BLaER1 treated with 17β-estradiol and CSF1 and Interleukin-3, amounts not matched to agents 10 nM and 100 nM (cell line): Measurements from ENCODE around the gene EML5.

Experiments used
- H3K27ac ChIP-seq, 11 experiments: shearing (Covaris generic); formaldehyde crosslinking; 2 replicates each; pipeline ENCODE4 v1.8.1; 2022
- H3K27me3 ChIP-seq, 11 experiments: shearing (Covaris generic); formaldehyde crosslinking; 2 replicates each; pipeline ENCODE4 v1.8.1; 2022
- H3K36me3 ChIP-seq, 11 experiments: shearing (Covaris generic); formaldehyde crosslinking; 2 replicates each; pipeline ENCODE4 v1.8.1; 2022
- H3K4me1 ChIP-seq, 10 experiments: shearing (Covaris generic); formaldehyde crosslinking; 2 replicates each; pipeline ENCODE4 v1.8.1; 2022
- H3K4me2 ChIP-seq, 11 experiments: shearing (Covaris generic); formaldehyde crosslinking; 2 replicates each; pipeline ENCODE4 v1.8.1; 2022
- H3K4me3 ChIP-seq, 10 experiments: shearing (Covaris generic); formaldehyde crosslinking; 2 replicates each; pipeline ENCODE4 v1.8.1; 2022
- H3K9ac ChIP-seq, 11 experiments: shearing (Covaris generic); formaldehyde crosslinking; 2 replicates each; pipeline ENCODE4 v1.8.1; 2022
- H3K9me3 ChIP-seq, 11 experiments: shearing (Covaris generic); formaldehyde crosslinking; replicated peaks in 1 of 11; 2 replicates each; pipeline ENCODE4 v1.8.1; 2022
- H4K20me1 ChIP-seq, 11 experiments: shearing (Covaris generic); formaldehyde crosslinking; 2 replicates each; pipeline ENCODE4 v1.8.1; 2022
- Cebpa-rat ChIP-seq, 11 experiments: shearing (Covaris generic); IDR thresholded peaks; 2 replicates each; pipeline ENCODE4 v1.8.1; 2022

Gene EML5

DNA sequence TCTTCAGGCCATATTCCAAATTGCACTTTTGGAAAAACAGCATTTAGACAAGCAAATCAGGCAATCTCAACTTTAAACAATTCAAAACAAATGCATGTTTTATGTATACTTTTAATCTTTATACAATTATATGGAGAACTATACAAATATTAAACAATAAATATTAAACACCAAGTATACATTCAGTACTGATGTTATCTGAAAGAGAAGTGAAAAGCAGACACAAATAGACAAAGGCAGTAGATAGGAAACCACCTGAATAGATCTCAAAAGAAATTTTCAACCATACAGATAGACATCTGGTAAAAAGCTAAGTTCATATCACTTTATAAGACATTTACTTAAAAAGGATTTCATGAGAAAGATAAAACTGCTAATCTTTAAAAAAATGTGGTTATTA is 164.7 kb downstream of the EML5 start:
- Histone ChIP-seq H3K4me2 (no peak overlapping the region), H3K9me3 (no peaks in the 10 kb centered on the region)

GRCh38 chr14:88625671-88626070 is 167.1 kb downstream of the EML5 start:
- Histone ChIP-seq H3K27ac (no peak overlapping the region), H4K20me1 (no peaks in the 10 kb centered on the region), H3K4me3 (no peak overlapping the region), H3K27me3 (no peaks in the 10 kb centered on the region), H3K4me1 (no peaks in the 10 kb centered on the region), H3K36me3 (no peaks in the 10 kb centered on the region; a peak in 2 of 22 replicates), H3K9ac (no peak overlapping the region), H3K4me2 (no peak overlapping the region), H3K9me3 (no peaks in the 10 kb centered on the region)
- peak in 4 of 11 experiments; percentile 12 to 65 (median 27); a peak in 1 of 22 replicates for TF ChIP-seq Cebpa-rat (IDR thresholded peaks at IDR 0.05)

More for the DNA sequence above, 164.7 kb downstream of the EML5 start:
- H3K4me1 ChIP-seq = no peaks in the 10 kb centered on the region
- no peak overlapping the region for H3K4me3 ChIP-seq
- no peak overlapping the region for H3K27ac ChIP-seq
- H3K9ac ChIP-seq = no peak overlapping the region
- H3K27me3 ChIP-seq = no peaks in the 10 kb centered on the region
- no peaks in the 10 kb centered on the region; a peak in 2 of 22 replicates for H3K36me3 ChIP-seq
- TF ChIP-seq Cebpa-rat (IDR thresholded peaks at IDR 0.05) = no peak
- no peaks in the 10 kb centered on the region for H4K20me1 ChIP-seq

- no peak overlapping the region for H3K9ac ChIP-seq
- H3K36me3 ChIP-seq = peaks cover 0 to 16% (median 7%) of the 10 kb centered on the region in 11 experiments; a peak in 12 of 22 replicates
- H3K27ac ChIP-seq = no peak overlapping the region
- no peak overlapping the region for H3K4me2 ChIP-seq
- H3K4me1 ChIP-seq = no peaks in the 10 kb centered on the region
- no peak overlapping the region for H3K4me3 ChIP-seq
- TF ChIP-seq Cebpa-rat (IDR thresholded peaks at IDR 0.05) = no peak
- H3K27me3 ChIP-seq = peaks cover 0 to 6% (median 0%) of the 10 kb centered on the region in 11 experiments; a peak in 3 of 22 replicates
- H4K20me1 ChIP-seq = peaks cover 0 to 16% (median 0%) of the 10 kb centered on the region in 11 experiments; a peak in 1 of 22 replicates
- no peaks in the 10 kb centered on the region for H3K9me3 ChIP-seq
Measured at GRCh38 chr14:88621100-88621499, 171.7 kb downstream of the EML5 start.

GRCh38 chr14:88618476-88618875 is 174.3 kb downstream of the EML5 start:
- peaks cover 4 to 7% (median 5%) of the 10 kb centered on the region in 10 experiments for H3K4me1 ChIP-seq
- H4K20me1 ChIP-seq = peaks cover 0 to 40% (median 7%) of the 10 kb centered on the region in 11 experiments; a peak in 14 of 22 replicates
- no peak overlapping the region for H3K4me2 ChIP-seq
- H3K9ac ChIP-seq = no peak overlapping the region
- H3K9me3 ChIP-seq = no peaks in the 10 kb centered on the region
- H3K27me3 ChIP-seq = peaks cover 0 to 29% (median 0%) of the 10 kb centered on the region in 11 experiments; a peak in 6 of 22 replicates
- peaks cover 0 to 42% (median 22%) of the 10 kb centered on the region in 11 experiments; a peak in 16 of 22 replicates for H3K36me3 ChIP-seq
- no peak for TF ChIP-seq Cebpa-rat (IDR thresholded peaks at IDR 0.05)
- no peak overlapping the region for H3K27ac ChIP-seq
- H3K4me3 ChIP-seq = no peak overlapping the region

DNA sequence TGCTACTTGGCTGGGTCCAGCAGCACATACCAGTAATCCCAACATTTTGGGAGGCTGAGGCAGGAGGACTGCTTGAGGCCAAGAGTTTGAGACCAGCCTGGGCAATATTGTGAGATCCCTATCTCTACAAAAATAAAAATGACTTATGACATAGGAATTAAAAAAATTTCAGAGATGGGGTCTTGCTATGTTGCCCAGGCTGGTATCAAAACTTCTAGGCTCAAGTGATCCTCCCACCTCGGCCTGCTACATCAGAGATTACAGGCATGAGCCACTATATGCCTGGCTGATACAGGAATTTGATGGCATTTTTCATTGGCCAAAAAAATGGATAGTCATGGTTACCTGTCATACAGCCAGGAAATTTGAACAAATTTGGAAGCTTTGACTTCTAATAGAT is 175.3 kb downstream of the EML5 start:
- Histone ChIP-seq H4K20me1 (peaks cover 0 to 48% (median 14%) of the 10 kb centered on the region in 11 experiments; a peak in 17 of 22 replicates), H3K27me3 (peaks cover 0 to 30% (median 0%) of the 10 kb centered on the region in 11 experiments; a peak in 6 of 22 replicates), H3K4me1 (peaks cover 10 to 15% (median 14%) of the 10 kb centered on the region in 10 experiments), H3K27ac (no peak overlapping the region), H3K9me3 (no peaks in the 10 kb centered on the region), H3K4me3 (no peak overlapping the region), H3K9ac (no peak overlapping the region), H3K36me3 (peaks cover 0 to 49% (median 29%) of the 10 kb centered on the region in 11 experiments; a peak in 18 of 22 replicates), H3K4me2 (no peak overlapping the region)
- TF ChIP-seq Cebpa-rat (IDR thresholded peaks at IDR 0.05) = no peak

GRCh38 chr14:88616697-88617096 is 176.1 kb downstream of the EML5 start:
- H3K4me2 ChIP-seq = no peak overlapping the region
- H3K9ac ChIP-seq = no peak overlapping the region
- peaks cover 10 to 15% (median 14%) of the 10 kb centered on the region in 10 experiments for H3K4me1 ChIP-seq
- no peak overlapping the region for H3K4me3 ChIP-seq
- H3K36me3 ChIP-seq = peaks cover 6 to 57% (median 36%) of the 10 kb centered on the region in 11 experiments; a peak in 20 of 22 replicates
- no peak overlapping the region for H3K27ac ChIP-seq
- H3K9me3 ChIP-seq = no peaks in the 10 kb centered on the region
- no peak for TF ChIP-seq Cebpa-rat (IDR thresholded peaks at IDR 0.05)
- H4K20me1 ChIP-seq = peaks cover 5 to 56% (median 19%) of the 10 kb centered on the region in 11 experiments; a peak in 17 of 22 replicates
- H3K27me3 ChIP-seq = peaks cover 0 to 36% (median 0%) of the 10 kb centered on the region in 11 experiments; a peak in 8 of 22 replicates

GRCh38 chr14:88614218-88614907 is 178.4 kb downstream of the EML5 start:
- Histone ChIP-seq H3K4me1 (peaks cover 10 to 15% (median 14%) of the 10 kb centered on the region in 10 experiments), H3K9ac (no peak overlapping the region), H3K9me3 (no peaks in the 10 kb centered on the region), H3K4me2 (no peak overlapping the region), H4K20me1 (peaks cover 9 to 73% (median 33%) of the 10 kb centered on the region in 11 experiments; a peak in 17 of 22 replicates), H3K36me3 (peaks cover 27 to 80% (median 59%) of the 10 kb centered on the region in 11 experiments), H3K27ac (no peak overlapping the region), H3K27me3 (peaks cover 0 to 56% (median 0%) of the 10 kb centered on the region in 11 experiments; a peak in 8 of 22 replicates), H3K4me3 (no peak overlapping the region)
- no peak for TF ChIP-seq Cebpa-rat (IDR thresholded peaks at IDR 0.05)

- Histone ChIP-seq H3K4me2 (peak overlapping the region; percentile 13 to 68 (median 44); a peak in 19 of 22 replicates), H4K20me1 (peaks cover 9 to 75% (median 35%) of the 10 kb centered on the region in 11 experiments; a peak in 17 of 22 replicates), H3K36me3 (peaks cover 35 to 88% (median 67%) of the 10 kb centered on the region in 11 experiments), H3K27ac (no peak overlapping the region), H3K4me1 (peaks cover 10 to 15% (median 14%) of the 10 kb centered on the region in 10 experiments), H3K9ac (no peak overlapping the region), H3K27me3 (peaks cover 0 to 56% (median 0%) of the 10 kb centered on the region in 11 experiments; a peak in 8 of 22 replicates), H3K4me3 (no peak overlapping the region), H3K9me3 (no peaks in the 10 kb centered on the region)
- no peak for TF ChIP-seq Cebpa-rat (IDR thresholded peaks at IDR 0.05)
Measured at GRCh38 chr14:88613552-88614010, 179.2 kb downstream of the EML5 start.

GRCh38 chr14:88612981-88613380 is 179.8 kb downstream of the EML5 start:
- Histone ChIP-seq H3K4me3 (no peak overlapping the region), H3K9ac (no peak overlapping the region), H3K27me3 (peaks cover 0 to 53% (median 0%) of the 10 kb centered on the region in 11 experiments; a peak in 8 of 22 replicates), H3K9me3 (no peaks in the 10 kb centered on the region), H3K4me2 (peak overlapping the region; percentile 19 to 68 (median 48); a peak in 20 of 22 replicates), H3K4me1 (peaks cover 10 to 15% (median 14%) of the 10 kb centered on the region in 10 experiments), H3K27ac (no peak overlapping the region), H3K36me3 (peaks cover 41 to 94% (median 73%) of the 10 kb centered on the region in 11 experiments), H4K20me1 (peaks cover 9 to 81% (median 40%) of the 10 kb centered on the region in 11 experiments; a peak in 17 of 22 replicates)
- no peak for TF ChIP-seq Cebpa-rat (IDR thresholded peaks at IDR 0.05)
